GM12891 (cell line): Measurements from ENCODE around the gene ENTPD8.

ENCODE experiments used
- DNase-seq: peaks from one replicate; pipeline ENCODE4 v3.0.0; 2011; ENCODE audit warnings: low spot score; ENCODE audit not compliant: insufficient read length
- FAIRE-seq: peaks from 2 replicates; lab custom pipeline; 2011; peaks lifted over from hg19 to GRCh38; lab: Jason Lieb, UNC
- PAX5 ChIP-seq: IDR thresholded peaks from 2 replicates; pipeline ENCODE4 v1.6.1; 2011; ENCODE audit warnings: low read length, moderate library complexity, mild to moderate bottlenecking; ENCODE audit not compliant: insufficient read depth, severe bottlenecking
- POLR2A ChIP-seq: IDR thresholded peaks from 2 replicates; pipeline ENCODE4 v1.6.1; 2011; ENCODE audit warnings: low read depth, low read length, control low read depth
- POLR2AphosphoS5 ChIP-seq: IDR thresholded peaks from 2 replicates; pipeline ENCODE4 v1.6.1; 2011; ENCODE audit warnings: low read depth, low read length, control low read depth
- POU2F2 ChIP-seq: IDR thresholded peaks from 2 replicates; pipeline ENCODE4 v1.6.1; 2011; ENCODE audit warnings: low read depth, mild to moderate bottlenecking, control low read depth, low read length, moderate library complexity
- SPI1 ChIP-seq: IDR thresholded peaks from 2 replicates; pipeline ENCODE4 v1.6.1; 2011; ENCODE audit warnings: low read depth, low read length, control low read depth
- TAF1 ChIP-seq: IDR thresholded peaks from 2 replicates; pipeline ENCODE4 v1.6.1; 2011; ENCODE audit warnings: low read depth, low read length, control low read depth

ENTPD8 gene

GRCh38 chr9:137439158-137439714, 1.9 kb downstream of the ENTPD8 start:
- no peak for TF ChIP-seq TAF1
- no peak for TF ChIP-seq POLR2AphosphoS5
- TF ChIP-seq PAX5, result no peak
- no peak for TF ChIP-seq POLR2A
- TF ChIP-seq POU2F2, result no peak
- TF ChIP-seq SPI1, result no peak
- DNase-seq (no peak), FAIRE-seq (no peak)

- no peak for FAIRE-seq
- TF ChIP-seq PAX5 (no peak), SPI1 (no peak), POU2F2 (no peak), POLR2AphosphoS5 (no peak), TAF1 (no peak), POLR2A (no peak)
- DNase-seq, result no peak
These were observed 2.5 kb downstream of the ENTPD8 start for GRCh38 chr9:137438591-137439157.

- no peak for TF ChIP-seq POLR2A
- DNase-seq, result no peak
- FAIRE-seq, result no peak
These were observed 3.2 kb downstream of the ENTPD8 start for GRCh38 chr9:137437691-137438590.

- FAIRE-seq, result no peak
- TF ChIP-seq POLR2AphosphoS5, result no peak
- no peak for TF ChIP-seq SPI1
- no peak for DNase-seq
These were observed 4.2 kb downstream of the ENTPD8 start for GRCh38 chr9:137436761-137437600.

DNA sequence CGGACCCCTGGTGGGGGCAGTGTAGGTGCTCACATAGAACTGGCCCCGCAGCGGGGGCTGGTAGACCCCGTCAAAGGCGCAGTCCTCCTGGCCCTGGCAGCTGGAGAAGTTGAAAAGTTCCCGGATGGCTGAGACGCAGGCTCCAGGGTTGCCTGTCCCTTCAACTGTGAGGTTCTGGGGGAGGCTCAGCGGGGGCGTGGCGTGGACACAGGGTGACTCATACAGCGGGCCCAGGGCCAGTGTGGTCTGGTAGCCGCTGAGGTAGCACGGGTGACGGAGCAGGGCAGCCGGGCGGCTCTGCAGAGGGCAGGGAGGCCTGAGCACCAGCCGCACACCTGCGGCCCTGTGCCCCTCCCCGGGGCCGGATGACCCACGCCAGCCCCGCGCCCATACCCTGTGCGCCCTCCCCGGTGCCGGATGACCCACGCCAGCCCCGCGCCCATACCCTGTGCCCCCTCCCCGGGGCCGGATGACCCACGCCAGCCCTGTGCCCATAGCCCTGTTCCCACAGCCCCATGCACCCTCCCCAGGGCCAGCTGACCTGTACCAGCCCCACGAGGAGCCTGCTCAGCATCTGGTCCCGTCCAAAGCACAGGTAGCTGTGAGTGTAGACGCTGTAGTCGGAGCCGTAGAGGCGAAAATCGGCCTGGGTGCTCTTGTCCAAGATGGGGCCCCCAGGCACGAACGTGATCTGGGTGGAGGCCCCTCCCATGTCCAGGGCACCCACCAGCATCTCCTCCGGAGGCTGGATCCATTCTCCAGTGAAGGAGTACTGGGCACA, 5.0 kb downstream of the ENTPD8 start:
- TF ChIP-seq TAF1, result no peak
- FAIRE-seq (no peak), DNase-seq (no peak)

GRCh38 chr9:137435381-137435891, 5.7 kb downstream of the ENTPD8 start:
- FAIRE-seq, result no peak
- DNase-seq, result no peak
- TF ChIP-seq PAX5 (no peak), SPI1 (no peak), POLR2AphosphoS5 (no peak), TAF1 (no peak), POU2F2 (no peak), POLR2A (no peak)

GRCh38 chr9:137434498-137435380, 6.4 kb downstream of the ENTPD8 start:
- TF ChIP-seq POLR2AphosphoS5, result no peak
- TF ChIP-seq POU2F2, result no peak
- no peak for TF ChIP-seq TAF1
- no peak for TF ChIP-seq POLR2A
- no peak for TF ChIP-seq SPI1
- no peak for TF ChIP-seq PAX5
- FAIRE-seq, result no peak
- no peak for DNase-seq

DNA sequence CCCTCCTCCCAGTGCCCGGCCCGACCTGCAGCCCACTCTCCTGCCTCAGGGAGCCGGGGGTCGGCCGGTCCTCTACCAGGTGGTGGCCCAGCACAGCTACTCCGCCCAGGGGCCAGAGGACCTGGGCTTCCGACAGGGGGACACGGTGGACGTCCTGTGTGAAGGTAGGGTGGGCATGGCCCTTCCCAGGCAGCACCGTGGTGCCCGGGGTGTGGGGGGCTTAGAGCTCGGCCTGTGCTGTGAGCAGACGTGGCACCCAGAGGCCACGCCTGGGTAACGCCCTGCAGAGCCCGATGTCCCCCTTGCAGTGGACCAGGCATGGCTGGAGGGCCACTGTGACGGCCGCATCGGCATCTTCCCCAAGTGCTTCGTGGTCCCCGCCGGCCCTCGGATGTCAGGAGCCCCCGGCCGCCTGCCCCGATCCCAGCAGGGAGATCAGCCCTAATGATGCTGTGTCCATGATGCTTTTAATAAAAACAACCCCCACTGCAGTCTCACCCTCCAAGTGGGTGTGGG, 7.2 kb downstream of the ENTPD8 start:
- DNase-seq (no peak), FAIRE-seq (no peak)
- TF ChIP-seq SPI1, result no peak
- no peak for TF ChIP-seq POLR2A
- no peak for TF ChIP-seq TAF1
- no peak for TF ChIP-seq POU2F2
- TF ChIP-seq POLR2AphosphoS5, result no peak
